Esophagus muscularis mucosa (tissue), 4 donors: Measurements from ENCODE around the gene PLD4. TPM values are rescaled to one million over a fixed set of nuclear protein-coding genes. Genes with fewer than 3 reads are reported as not detected.

Experiments used
- DNase-seq: peaks from one replicate; pipeline ENCODE4 v3.0.0-alpha.2; 2017; ENCODE audit errors: extremely low spot score
- H3K27ac ChIP-seq, 4 donors: fragments of 200-600 bp; sonication (generic); replicated peaks in 1 of 4; 1 replicate in 3 of 4; 2 replicates in 1 of 4; pipeline ENCODE4 v1.5.1; 2016 to 2019; ENCODE audit warnings: mild to moderate bottlenecking in 1 of 4
- H3K27me3 ChIP-seq, 4 donors: fragments of 200-600 bp; sonication (generic); one replicate each; pipeline versions ENCODE4 v1.5.1 to v1.6.0; 2016 to 2019
- H3K36me3 ChIP-seq, 4 donors: fragments of 200-600 bp; sonication (generic); one replicate each; pipeline ENCODE4 v1.5.1; 2016 to 2019
- H3K4me1 ChIP-seq, 4 donors: fragments of 200-600 bp; sonication (generic); one replicate each; pipeline ENCODE4 v1.5.1; 2016 to 2019
- H3K4me3 ChIP-seq, 4 donors: fragments of 200-600 bp; sonication (generic); 1 replicate in 2 of 4; 2 replicates in 2 of 4; pipeline ENCODE4 v1.5.1; 2016 to 2019; ENCODE audit warnings: mild to moderate bottlenecking in 4 of 4, moderate library complexity in 1 of 4
- H3K9me3 ChIP-seq, 4 donors: fragments of 200-600 bp; sonication (generic); 1 replicate in 3 of 4; 2 replicates in 1 of 4; pipeline ENCODE4 v1.5.1; 2016 to 2019
- CTCF ChIP-seq, 3 experiments: fragments of 200-600 bp in 2 of 3; fragments of 450-650 bp in 1 of 3; sonication (generic) in 2 of 3; IDR thresholded peaks; one replicate each; pipeline ENCODE4 v1.5.1; 2017 to 2019; ENCODE audit warnings: antibody characterized with exemption in 3 of 3, mild to moderate bottlenecking in 2 of 3, moderate library complexity in 1 of 3
- EP300 ChIP-seq: sonication (generic); formaldehyde crosslinking; IDR thresholded peaks from one replicate; pipeline ENCODE4 v1.6.1; 2017; ENCODE audit warnings: antibody characterized with exemption
- POLR2A ChIP-seq: fragments of 450-650 bp; IDR thresholded peaks from one replicate; pipeline ENCODE4 v1.6.1; 2017; ENCODE audit warnings: antibody characterized with exemption, moderate library complexity, mild to moderate bottlenecking, low read depth
- POLR2AphosphoS5 ChIP-seq, 2 donors: sonication (generic); formaldehyde crosslinking; IDR thresholded peaks; one replicate each; pipeline ENCODE4 v1.6.1; 2017; ENCODE audit warnings: antibody characterized with exemption in 2 of 2
- WGBS: methylation state at CpG from one replicate; pipeline ENCODE4 v1.1.5; 2018; 5-methylcytosine and 5-hydroxymethylcytosine counted together
- intact Hi-C: fragments of 100-400 bp; cut with DNase I; formaldehyde crosslinking; loops from one replicate; pipeline ENCODE4 v1.15.1; 2023
- total RNA-seq, 4 donors: library from RNA; depleted of rRNA; stranded (reverse); fragments of >200 nt; gene quantifications; one replicate each; pipeline versions ENCODE4 v1.1.0 to v1.2.1, GENCODE V29; 2016

Gene PLD4
- total RNA-seq, 4 donors from 2014 or later = under 0.01 to 0.50 (median 0.15) TPM

DNA sequence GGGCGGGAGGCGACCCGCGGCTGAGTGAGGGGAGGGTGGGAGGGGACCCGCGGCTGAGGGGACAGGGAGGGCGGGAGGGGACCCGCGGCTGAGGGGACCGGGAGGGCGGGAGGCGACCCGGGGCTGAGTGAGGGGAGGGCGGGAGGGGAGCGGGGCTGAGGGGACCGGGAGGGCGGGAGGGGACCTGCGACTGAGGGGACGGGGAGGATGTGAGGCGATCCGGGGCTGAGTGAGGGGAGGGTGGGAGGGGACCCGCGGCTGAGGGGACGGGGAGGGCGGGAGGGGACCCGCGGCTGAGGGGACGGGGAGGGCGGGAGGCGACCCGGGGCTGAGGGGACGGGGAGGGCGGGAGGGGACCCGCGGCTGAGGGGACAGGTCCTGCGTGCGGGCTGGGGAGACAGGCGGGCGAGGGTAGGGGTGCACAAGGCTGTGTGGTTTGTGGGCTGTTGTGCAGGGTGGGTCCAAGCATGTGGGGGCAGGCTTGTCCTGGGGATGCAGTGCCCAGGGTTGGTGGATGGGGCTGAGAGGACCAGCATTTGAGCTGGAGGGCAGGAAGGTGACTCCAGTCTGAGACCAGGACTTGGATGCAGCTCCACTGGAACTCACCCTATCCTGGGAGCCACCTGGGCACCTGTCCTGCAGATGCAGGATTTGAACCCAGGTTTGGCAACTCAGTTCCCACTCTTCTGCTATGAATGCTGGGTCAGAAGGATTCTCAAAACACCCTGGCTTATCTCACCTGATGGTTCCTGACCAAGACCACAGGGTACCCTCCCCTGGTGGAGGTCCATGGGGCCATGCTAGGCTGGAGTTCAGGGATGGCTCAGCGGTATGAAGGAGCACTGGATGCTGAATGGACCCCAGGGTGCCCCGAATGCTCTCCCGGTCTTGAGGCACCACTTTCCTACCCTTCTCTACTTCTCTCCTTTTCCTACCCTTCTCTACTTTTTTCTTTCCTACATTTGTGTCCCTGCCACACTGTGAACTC lies 9.4 kb downstream of the PLD4 start:
- Histone ChIP-seq H3K4me1 (peaks cover 11 to 34% (median 25%) of the 10 kb centered on the region in 4 donors), H3K27me3 (no peaks in the 10 kb centered on the region), H3K27ac (peak overlapping the region in 3 of 4 donors; percentile 76 to 79 (median 78)), H3K4me3 (peak overlapping the region; percentile 64 to 82 (median 67)), H3K36me3 (peaks cover 0 to 8% (median 3%) of the 10 kb centered on the region in 4 donors), H3K9me3 (no peaks in the 10 kb centered on the region)
- no peak for DNase-seq
- TF ChIP-seq EP300 (no peak), POLR2AphosphoS5 (IDR thresholded peaks at IDR 0.05) (no peak), POLR2A (no peak), CTCF (IDR thresholded peaks at IDR 0.05) (no peak)
- intact Hi-C loops = loop anchor here (5.0 kb wide), 1 partner anchor 38 kb away; no protein-coding TSS in a partner anchor
- 32% methylated on average over 9 of the region's 42 CpGs for WGBS

DNA sequence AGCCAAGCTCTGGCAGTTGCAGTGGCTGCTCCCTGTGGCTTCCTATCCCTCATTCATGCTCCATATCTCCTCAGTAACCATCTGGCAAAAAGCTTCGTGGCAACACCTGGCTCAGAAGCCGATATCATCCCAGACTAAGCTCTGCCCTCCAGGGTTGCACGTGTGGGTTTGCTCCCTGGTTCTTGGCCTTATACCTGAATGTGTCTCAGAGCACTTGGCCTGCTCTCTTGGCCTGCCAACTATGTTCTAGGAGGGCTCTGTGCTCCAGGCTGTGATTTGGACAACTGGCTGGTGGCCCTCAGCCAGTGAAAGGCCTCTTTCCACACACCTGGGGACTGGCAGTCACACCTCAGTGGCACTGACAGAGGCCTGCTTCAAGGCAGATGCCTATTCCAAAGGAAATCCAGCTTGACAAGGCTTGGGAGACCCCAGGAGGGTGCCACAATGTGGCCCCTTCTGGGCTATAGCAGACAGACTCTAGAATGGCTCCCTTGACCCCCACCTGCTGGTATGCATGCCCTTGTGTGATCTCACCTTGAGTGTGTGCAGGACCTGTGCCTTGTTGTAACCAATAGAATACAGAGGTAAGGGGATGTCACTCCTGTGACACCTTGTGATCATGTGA lies 10.5 kb downstream of the PLD4 start:
- peaks cover 11 to 34% (median 25%) of the 10 kb centered on the region in 4 donors for H3K4me1 ChIP-seq
- no peak overlapping the region for H3K4me3 ChIP-seq
- H3K27me3 ChIP-seq = no peaks in the 10 kb centered on the region
- TF ChIP-seq POLR2AphosphoS5 (IDR thresholded peaks at IDR 0.05) = no peak
- TF ChIP-seq POLR2A = no peak
- TF ChIP-seq EP300 = no peak
- no peak for TF ChIP-seq CTCF (IDR thresholded peaks at IDR 0.05)
- WGBS = 69% methylated on average over 2 of the region's 3 CpGs
- H3K9me3 ChIP-seq = no peaks in the 10 kb centered on the region
- peaks cover 0 to 19% (median 10%) of the 10 kb centered on the region in 4 donors for H3K36me3 ChIP-seq
- H3K27ac ChIP-seq = no peak overlapping the region
- intact Hi-C loops = no loop called here
- no peak for DNase-seq

DNA sequence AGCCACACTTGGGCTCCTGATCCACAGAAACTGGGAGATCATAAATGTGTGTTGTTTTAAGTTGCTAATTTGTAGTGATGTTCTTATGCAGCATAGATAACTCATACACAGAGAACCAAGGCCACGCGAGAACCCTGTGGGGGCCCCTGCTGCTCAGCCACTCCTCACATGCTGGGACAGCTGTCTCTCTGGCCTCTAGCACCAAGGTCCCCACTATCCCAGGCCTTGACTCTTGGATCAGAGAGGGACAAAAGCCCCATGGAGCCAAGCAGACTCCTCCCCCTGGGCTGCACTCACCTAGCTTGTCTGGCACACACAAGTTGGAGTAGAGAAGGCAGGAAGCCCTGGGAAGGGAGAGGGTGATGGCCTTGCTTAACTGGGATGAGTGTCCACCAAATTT lies 11.3 kb downstream of the PLD4 start:
- Histone ChIP-seq H3K27me3 (no peaks in the 10 kb centered on the region), H3K4me3 (no peak overlapping the region), H3K9me3 (no peaks in the 10 kb centered on the region), H3K36me3 (peaks cover 0 to 27% (median 18%) of the 10 kb centered on the region in 4 donors), H3K27ac (no peak overlapping the region), H3K4me1 (peaks cover 11 to 34% (median 25%) of the 10 kb centered on the region in 4 donors)
- no peak for DNase-seq
- intact Hi-C loops = no loop called here
- TF ChIP-seq POLR2AphosphoS5 (IDR thresholded peaks at IDR 0.05) = no peak
- TF ChIP-seq POLR2A = no peak
- no peak for TF ChIP-seq EP300
- no peak for TF ChIP-seq CTCF (IDR thresholded peaks at IDR 0.05)
- 77% methylated on average over 2 of the region's 2 CpGs for WGBS

- no peak for TF ChIP-seq CTCF (IDR thresholded peaks at IDR 0.05)
- no peak for TF ChIP-seq POLR2A
- TF ChIP-seq POLR2AphosphoS5 (IDR thresholded peaks at IDR 0.05) = no peak
- TF ChIP-seq EP300 = no peak
- Histone ChIP-seq H3K9me3 (no peaks in the 10 kb centered on the region), H3K36me3 (peaks cover 0 to 31% (median 23%) of the 10 kb centered on the region in 4 donors), H3K27ac (no peak overlapping the region), H3K27me3 (no peaks in the 10 kb centered on the region), H3K4me3 (no peak overlapping the region), H3K4me1 (peaks cover 11 to 34% (median 24%) of the 10 kb centered on the region in 4 donors)
- intact Hi-C loops = no loop called here
- no peak for DNase-seq
- WGBS = 65% methylated on average over 6 of the region's 10 CpGs
Measured at GRCh38 chr14:104936361-104937155, 11.9 kb downstream of the PLD4 start.
